HepG2 (cell line): ENCODE data around the gene LZTR1. TPM values are rescaled to one million over a fixed set of nuclear protein-coding genes. Genes with fewer than 3 reads are reported as not detected.

Source experiments
- FOXJ3 ChIP-seq: sonication (generic); formaldehyde crosslinking; IDR thresholded peaks from 2 replicates; pipeline ENCODE4 v1.4.0; 2020; ENCODE audit warnings: missing genetic modification reagents, mild to moderate bottlenecking, borderline replicate concordance
- GABPA ChIP-seq, 2 experiments: IDR thresholded peaks; 2 replicates each; pipeline ENCODE4 v1.6.1; 2011 to 2016; ENCODE audit warnings: low read depth in 2 of 2, low read length in 1 of 2, missing biosample characterization in 1 of 2, missing genetic modification characterization in 1 of 2
- HNRNPL ChIP-seq: fragments of 200-400 bp; formaldehyde crosslinking; IDR thresholded peaks from 2 replicates; pipeline ENCODE4 v1.6.1; 2017; ENCODE audit warnings: mild to moderate bottlenecking, low read depth, low read length
- KDM1A ChIP-seq: IDR thresholded peaks from 2 replicates; pipeline ENCODE4 v1.6.1; 2016; ENCODE audit warnings: missing compliant biosample characterization
- PRPF4 ChIP-seq: fragments of 200-400 bp; formaldehyde crosslinking; IDR thresholded peaks from 2 replicates; pipeline ENCODE4 v1.6.1; 2016; ENCODE audit warnings: low read length, low read depth; ENCODE audit not compliant: poor library complexity, severe bottlenecking
- RCOR2 ChIP-seq: IDR thresholded peaks from 2 replicates; pipeline ENCODE4 v1.6.1; 2016; ENCODE audit warnings: missing biosample characterization, missing genetic modification reagents
- SMARCC2 ChIP-seq: fragments of 450-650 bp; IDR thresholded peaks from 2 replicates; pipeline ENCODE4 v1.6.1; 2017; ENCODE audit warnings: antibody characterized with exemption, mild to moderate bottlenecking
- TBL1XR1 ChIP-seq: fragments of 150-350 bp; IDR thresholded peaks from 2 replicates; pipeline ENCODE4 v1.6.1; 2014; ENCODE audit warnings: borderline replicate concordance, low read length; ENCODE audit not compliant: partially characterized antibody
- ZFAT ChIP-seq: sonication (generic); formaldehyde crosslinking; conservative IDR thresholded peaks from 2 replicates; pipeline ENCODE4 v1.8.1; 2023; ENCODE audit warnings: missing genetic modification reagents, inconsistent platforms
- ZFP90 ChIP-seq: sonication (generic); formaldehyde crosslinking; IDR thresholded peaks from 2 replicates; pipeline ENCODE4 v1.8.0; 2022; ENCODE audit warnings: missing genetic modification reagents, mild to moderate bottlenecking, inconsistent platforms, borderline replicate concordance
- ZNF282 ChIP-seq: fragments of 450-650 bp; IDR thresholded peaks from 2 replicates; pipeline ENCODE4 v1.6.1; 2018; ENCODE audit not compliant: partially characterized antibody
- ZNF329 ChIP-seq: sonication (generic); formaldehyde crosslinking; IDR thresholded peaks from 2 replicates; pipeline ENCODE4 v1.9.0; 2021; ENCODE audit warnings: low read depth, mild to moderate bottlenecking, missing genetic modification reagents
- ZNF747 ChIP-seq: sonication (generic); formaldehyde crosslinking; IDR thresholded peaks from 2 replicates; pipeline ENCODE4 v1.8.1; 2023; ENCODE audit warnings: missing genetic modification reagents, mild to moderate bottlenecking, borderline replicate concordance
- ZNF879 ChIP-seq: sonication (generic); formaldehyde crosslinking; IDR thresholded peaks from 2 replicates; pipeline ENCODE4 v1.8.1; 2023; ENCODE audit warnings: missing genetic modification reagents
- polyA plus RNA-seq, 8 experiments: library from polyadenylated mRNA; depleted of rRNA in 3 of 8; stranded (reverse) in 7 of 8; unstranded in 1 of 8; fragments of >200 nt; fragmentation: Illumina TruSeq in 4 of 8; extraction: Trizol in 4 of 8; gene quantifications; 2 replicates each; pipeline versions ENCODE4 v1.2.1 to v1.2.3, GENCODE V29; 2011 to 2016; ENCODE audit warnings: low read depth in 4 of 8, missing spikeins in 1 of 8, mixed read lengths in 1 of 8; ENCODE audit not compliant: insufficient read depth in 1 of 8
- total RNA-seq, 5 experiments: library from RNA; depleted of rRNA; stranded (reverse); fragments of >200 nt; fragmentation: Illumina TruSeq; extraction: Trizol; gene quantifications; 2 replicates each; pipeline ENCODE4 v1.2.3, GENCODE V29; 2016; ENCODE audit warnings: low read depth in 1 of 5
- TF ChIP-seq, protein P1 (sequence below): sonication (generic); formaldehyde crosslinking; IDR thresholded peaks from 2 replicates; pipeline ENCODE4 v1.5.0; 2020; ENCODE audit warnings: missing genetic modification reagents
- TF ChIP-seq, protein P2 (sequence below): sonication (generic); formaldehyde crosslinking; IDR thresholded peaks from 2 replicates; pipeline ENCODE4 v1.5.0; 2020; ENCODE audit warnings: mild to moderate bottlenecking, missing genetic modification reagents
- TF ChIP-seq, protein P3 (sequence below): IDR thresholded peaks from 2 replicates; pipeline ENCODE4 v1.6.1; 2016; ENCODE audit warnings: low read depth, control low read depth

The LZTR1 gene
- total and polyA plus RNA-seq, 2 of the 13 experiments (the other 11 are each of a cell fraction or from before 2014, with no cell fraction given) = 21.8 to 22.4 TPM

DNA sequence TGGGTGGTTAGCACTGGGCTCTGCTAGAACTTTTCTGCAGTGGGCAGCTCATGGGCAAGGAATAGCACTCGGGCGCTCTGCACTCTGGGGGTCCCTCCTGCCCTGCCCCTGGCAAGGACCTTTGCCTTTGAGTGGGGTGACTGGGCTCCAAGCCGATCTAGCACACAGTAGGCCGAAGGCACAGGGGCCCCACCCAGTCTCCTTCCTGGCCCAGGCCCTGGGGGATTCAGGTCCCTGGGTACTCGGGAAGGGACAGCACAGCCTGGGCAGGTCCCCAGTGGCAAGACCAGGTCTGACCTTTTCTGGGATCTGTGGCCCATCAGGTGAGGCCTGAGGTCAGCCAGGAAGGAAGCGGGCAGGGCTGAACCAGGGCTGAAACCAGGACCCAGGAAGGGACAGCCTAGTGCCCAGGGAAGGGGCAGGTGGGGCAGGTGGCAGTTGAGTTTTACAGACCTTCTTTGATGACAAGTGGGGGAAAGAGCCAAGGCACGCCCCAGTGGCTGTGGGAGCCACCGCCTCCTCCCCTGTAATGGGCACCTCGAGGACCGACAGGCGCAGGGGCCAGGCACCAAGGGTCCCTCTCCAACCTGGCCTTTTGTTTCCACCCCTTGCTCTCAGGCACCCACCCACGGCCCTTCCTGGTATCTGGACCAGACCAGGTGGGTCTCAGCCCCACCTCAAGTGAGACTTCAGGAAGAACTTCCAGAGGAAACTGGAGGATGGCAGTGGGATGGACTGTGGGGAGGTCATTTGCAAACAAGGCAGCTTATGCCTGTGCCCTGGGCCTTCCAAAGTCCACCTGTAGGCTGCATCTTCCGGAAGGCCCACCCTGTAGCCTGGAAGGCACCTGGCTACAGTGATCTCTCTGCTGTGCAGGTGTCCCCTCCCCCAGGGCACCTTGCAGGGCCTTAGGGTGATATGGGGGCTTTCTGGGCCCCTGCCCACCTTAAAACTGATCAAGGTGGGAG lies 15.9 kb upstream of the LZTR1 start (continued):
- TF ChIP-seq, protein P1, sequence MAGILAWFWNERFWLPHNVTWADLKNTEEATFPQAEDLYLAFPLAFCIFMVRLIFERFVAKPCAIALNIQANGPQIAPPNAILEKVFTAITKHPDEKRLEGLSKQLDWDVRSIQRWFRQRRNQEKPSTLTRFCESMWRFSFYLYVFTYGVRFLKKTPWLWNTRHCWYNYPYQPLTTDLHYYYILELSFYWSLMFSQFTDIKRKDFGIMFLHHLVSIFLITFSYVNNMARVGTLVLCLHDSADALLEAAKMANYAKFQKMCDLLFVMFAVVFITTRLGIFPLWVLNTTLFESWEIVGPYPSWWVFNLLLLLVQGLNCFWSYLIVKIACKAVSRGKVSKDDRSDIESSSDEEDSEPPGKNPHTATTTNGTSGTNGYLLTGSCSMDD (CRISPR knock-in tag) = no peak
- peak; percentile 80 for TF ChIP-seq RCOR2 (CRISPR knock-in tag)
- TF ChIP-seq SMARCC2 = no peak
- TF ChIP-seq, protein P2, sequence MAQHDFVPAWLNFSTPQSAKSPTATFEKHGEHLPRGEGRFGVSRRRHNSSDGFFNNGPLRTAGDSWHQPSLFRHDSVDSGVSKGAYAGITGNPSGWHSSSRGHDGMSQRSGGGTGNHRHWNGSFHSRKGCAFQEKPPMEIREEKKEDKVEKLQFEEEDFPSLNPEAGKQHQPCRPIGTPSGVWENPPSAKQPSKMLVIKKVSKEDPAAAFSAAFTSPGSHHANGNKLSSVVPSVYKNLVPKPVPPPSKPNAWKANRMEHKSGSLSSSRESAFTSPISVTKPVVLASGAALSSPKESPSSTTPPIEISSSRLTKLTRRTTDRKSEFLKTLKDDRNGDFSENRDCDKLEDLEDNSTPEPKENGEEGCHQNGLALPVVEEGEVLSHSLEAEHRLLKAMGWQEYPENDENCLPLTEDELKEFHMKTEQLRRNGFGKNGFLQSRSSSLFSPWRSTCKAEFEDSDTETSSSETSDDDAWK (CRISPR knock-in tag) = no peak
- no peak for TF ChIP-seq FOXJ3 (CRISPR knock-in tag)
- no peak for TF ChIP-seq ZFAT
- TF ChIP-seq ZNF879 (CRISPR knock-in tag) = no peak
- no peak for TF ChIP-seq ZNF329 (CRISPR knock-in tag)
- no peak for TF ChIP-seq PRPF4
- no peak for TF ChIP-seq ZNF747 (CRISPR knock-in tag)
- TF ChIP-seq GABPA (IDR thresholded peaks at IDR 0.05; ENCODE audit: low read depth, low read length) = no peak
- peak; percentile 63; the same call in 1 of the 2 replicates for TF ChIP-seq GABPA (CRISPR knock-in tag; IDR thresholded peaks at IDR 0.05; ENCODE audit: low read depth)
- TF ChIP-seq TBL1XR1 = no peak
- TF ChIP-seq, protein P3, sequence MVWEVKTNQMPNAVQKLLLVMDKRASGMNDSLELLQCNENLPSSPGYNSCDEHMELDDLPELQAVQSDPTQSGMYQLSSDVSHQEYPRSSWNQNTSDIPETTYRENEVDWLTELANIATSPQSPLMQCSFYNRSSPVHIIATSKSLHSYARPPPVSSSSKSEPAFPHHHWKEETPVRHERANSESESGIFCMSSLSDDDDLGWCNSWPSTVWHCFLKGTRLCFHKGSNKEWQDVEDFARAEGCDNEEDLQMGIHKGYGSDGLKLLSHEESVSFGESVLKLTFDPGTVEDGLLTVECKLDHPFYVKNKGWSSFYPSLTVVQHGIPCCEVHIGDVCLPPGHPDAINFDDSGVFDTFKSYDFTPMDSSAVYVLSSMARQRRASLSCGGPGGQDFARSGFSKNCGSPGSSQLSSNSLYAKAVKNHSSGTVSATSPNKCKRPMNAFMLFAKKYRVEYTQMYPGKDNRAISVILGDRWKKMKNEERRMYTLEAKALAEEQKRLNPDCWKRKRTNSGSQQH (CRISPR knock-in tag) = no peak
- no peak for TF ChIP-seq ZFP90 (CRISPR knock-in tag)
- peak; percentile 72 for TF ChIP-seq HNRNPL
- peak; percentile 90 for TF ChIP-seq KDM1A (CRISPR knock-in tag)
- no peak for TF ChIP-seq ZNF282
